NCI-H510A treated with DMSO at 0.1 percent for 48 hours (cell line): Measurements from ENCODE around the gene UGT1A9.

Experiments used
- DNase-seq: peaks from one replicate; lab custom pipeline; 2025; lab: John Stamatoyannopoulos, UW

The UGT1A9 gene

DNA sequence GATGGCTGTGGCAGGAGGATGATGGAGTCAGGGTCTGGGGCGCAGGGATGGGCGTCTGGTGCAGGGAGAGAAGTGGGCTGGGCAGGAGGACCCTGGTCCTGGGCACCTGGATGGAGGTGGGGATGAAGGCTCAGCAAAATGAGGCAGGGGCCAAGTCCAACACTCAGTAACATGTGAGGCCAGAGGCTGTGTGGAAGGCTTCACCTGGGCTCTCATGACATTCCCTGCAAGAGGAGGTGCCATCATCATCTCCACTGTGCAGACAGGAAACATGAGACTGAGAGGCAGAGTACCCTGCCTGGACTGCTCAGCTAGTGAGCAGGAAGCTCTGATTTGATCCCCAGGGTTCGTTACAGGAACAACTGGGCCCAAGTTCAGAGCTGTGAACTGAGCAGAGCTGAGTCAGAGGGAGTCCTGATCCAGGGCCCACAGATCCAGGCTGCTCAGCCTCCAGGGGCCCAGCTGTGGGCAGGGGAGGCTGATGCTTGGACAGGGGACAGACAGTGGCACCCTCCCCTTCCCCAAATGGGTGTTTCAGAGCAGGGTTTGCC is 145.7 kb downstream of the UGT1A9 start:
- DNase-seq: no peak

DNA sequence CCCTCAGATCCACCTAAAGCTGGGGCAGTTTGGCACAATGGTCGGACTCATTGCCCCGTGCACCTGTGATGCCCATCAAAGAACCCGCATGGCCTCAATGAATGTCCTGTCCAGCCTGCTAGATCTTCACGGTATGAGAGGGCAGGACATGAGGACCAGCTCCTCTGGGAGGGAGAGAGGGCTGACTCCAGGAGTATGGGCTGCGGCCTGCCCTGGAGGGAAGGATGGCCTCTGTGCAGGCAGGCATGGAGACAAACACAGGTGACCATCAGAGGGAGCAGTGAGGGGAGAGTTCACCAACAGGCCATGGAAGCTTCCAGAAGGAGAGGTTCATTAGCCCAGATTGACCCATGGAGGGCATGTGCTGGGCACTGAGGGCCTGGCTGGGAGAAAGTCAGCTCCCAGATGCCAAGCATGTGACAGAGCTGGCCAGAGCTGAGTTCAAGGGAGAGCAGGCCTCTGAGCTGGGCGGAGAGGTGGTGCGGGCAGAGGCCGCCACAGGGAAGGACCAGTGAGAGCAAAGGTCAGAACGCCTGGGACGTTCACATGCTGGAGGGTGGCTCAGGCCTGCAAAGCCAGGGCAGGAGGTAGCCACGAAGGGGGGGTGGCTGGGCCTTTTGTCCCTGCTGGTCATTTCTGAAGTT is 146.4 kb downstream of the UGT1A9 start:
- DNase-seq: no peak

DNA sequence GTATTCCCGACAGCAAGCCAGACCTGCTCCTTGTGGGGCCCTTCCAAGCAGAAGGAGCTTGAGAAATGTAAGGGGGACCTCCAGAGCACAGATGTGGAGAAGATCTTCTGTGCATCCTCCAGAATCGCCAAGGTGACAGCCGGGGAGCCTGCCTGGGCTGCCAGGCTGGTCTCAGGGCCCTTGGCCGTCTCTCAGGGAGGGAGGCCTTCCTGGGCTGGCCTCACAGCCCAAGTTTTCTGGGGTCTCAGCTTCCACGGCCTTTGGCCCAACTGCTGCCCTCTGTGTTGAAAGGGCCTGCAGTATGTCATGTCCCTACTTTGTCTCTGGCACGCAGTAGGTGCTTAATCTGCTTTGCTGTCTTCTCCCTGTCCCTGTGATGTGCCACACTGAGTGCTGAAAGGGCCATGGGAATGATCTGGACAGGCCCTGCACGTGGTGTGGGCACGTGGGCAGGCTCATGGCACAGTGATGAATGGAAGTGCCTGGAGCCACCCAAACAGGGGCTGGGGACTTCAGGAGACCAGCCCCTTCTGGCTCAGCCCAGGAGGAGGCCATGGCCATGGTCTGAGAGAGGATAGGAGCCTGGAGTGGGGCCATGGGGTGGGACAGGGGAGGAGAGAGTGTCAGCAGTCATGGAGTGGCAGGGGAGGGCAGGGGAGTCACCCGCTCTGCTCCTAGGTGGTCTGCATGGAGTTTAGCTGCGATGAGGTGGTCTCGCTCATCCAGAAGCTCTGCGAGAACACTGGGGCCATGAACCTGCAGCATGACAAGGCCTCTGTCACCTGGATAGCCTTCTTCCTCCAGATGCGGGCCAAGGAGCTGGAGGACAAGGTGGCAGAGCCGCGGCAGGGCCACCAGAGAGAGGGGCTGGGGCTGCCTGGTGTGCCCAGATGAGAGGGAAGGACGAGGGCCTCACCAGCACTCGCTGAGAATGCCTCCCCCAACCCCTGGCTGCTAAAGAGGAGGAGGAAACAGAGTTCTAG is 147.2 kb downstream of the UGT1A9 start:
- DNase-seq: no peak

DNA sequence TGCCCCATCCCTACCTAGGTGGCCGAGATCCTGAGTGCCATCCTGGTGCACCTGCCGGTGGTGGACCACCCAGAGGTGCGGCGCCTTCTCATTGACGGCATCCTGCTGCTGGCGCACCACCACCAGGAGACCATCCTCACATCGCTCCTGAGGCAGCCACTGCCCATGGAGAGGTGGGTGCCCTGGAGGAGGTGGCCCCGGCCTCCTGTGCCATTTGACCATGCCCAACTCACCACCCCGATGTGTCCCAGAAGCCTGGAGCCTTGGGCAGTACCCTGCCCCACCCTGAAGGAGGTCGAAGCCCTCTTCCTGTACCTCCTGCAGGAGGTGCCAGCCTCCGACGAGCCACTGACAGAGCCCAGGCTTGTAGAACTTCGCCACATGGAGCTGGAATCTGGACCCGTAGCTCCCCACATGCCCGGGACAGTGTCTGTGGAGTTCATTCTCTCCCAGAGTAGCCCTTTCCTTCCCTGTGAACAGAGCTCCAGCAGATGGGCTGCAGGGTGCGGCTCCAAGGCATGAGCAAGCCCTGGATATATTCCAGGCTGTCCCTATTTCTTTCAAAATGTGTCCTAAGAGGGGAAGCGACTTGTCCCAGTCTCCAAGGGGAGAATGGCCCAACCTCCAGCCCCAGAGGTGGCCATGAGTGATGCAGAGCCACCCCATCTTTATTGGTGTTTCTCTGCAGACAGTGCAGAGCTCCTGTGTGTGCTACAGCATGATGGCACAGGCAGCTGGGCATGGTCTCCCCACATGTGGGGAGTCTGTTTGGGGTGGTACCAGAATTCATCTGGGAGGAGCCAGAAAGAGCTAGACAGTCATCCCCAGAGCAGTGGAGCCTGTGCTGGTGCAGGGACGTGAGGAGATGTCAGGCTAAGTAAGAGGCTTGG is 148.4 kb downstream of the UGT1A9 start:
- DNase-seq: no peak

GRCh38 chr2:233820774-233821105 is 149.0 kb downstream of the UGT1A9 start:
- DNase-seq: no peak

- no peak for DNase-seq
Measured at GRCh38 chr2:233821196-233821595, 149.5 kb downstream of the UGT1A9 start.

DNA sequence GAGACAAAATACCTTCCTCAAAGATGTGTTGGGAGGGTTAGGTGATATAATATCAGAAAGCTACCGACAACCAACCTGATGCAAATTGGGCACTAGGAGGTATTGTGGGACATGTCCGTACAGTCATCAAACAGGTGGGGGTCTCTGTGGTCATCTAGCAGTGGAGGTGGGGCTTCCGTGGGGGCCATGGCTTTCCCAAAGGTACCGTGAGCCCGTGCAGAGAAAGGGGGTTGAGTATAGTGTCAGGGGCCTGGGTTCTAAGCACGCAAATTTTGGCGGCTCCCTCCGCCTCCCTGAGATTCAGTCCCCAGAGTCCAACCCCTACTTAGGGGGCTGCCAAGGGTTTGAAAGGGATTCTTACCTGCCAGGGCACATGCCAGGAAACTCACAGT is 150.0 kb downstream of the UGT1A9 start:
- DNase-seq: no peak

DNA sequence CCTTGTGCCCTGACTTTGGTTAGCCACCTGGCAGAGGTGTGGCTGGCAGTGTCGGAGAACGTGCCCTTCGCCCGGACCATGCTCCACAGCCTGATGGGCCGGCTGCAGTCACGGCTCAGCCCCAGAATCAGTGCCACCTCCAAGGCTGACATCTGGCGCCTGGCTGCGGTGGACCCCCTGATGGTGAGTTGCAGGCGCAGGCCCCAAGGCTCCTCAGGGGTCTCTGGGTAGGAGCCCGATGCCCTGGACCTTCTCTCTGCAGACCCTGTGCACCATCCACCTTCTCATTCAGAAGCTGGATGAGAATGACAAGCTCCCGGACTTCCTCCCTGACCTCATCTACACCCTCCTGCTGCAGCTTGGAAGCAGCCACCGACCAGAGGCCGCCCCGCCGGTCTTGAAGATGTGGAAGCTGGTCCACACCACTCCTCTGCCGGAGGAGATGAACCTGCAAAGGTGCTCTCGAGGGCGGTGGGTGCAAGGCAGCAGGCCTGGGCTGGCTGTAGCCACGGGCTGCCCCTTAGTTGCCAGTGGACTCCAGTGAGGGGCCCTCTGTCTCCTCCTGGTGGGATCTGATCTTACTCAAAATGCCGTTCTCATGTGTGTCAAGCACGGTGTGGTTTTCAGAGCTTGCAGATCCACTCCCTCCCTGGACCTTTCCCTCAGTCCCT is 150.5 kb downstream of the UGT1A9 start:
- DNase-seq: no peak
